Kidney (tissue), 14 donors: ENCODE measurements around the gene ACKR3. TPM values are rescaled to one million over a fixed set of nuclear protein-coding genes. Genes with fewer than 3 reads are reported as not detected.

Source experiments
- DNase-seq, 5 donors: peaks; one replicate each; pipeline ENCODE4 v3.0.0-alpha.2; 2013 to 2020
- FAIRE-seq: peaks from 2 replicates; lab custom pipeline; 2012; peaks lifted over from hg19 to GRCh38; lab: Jason Lieb, UNC
- H3K27ac ChIP-seq, 2 donors: one replicate each; pipeline ENCODE4 v1.7.0; 2013; ENCODE audit warnings: low read depth in 2 of 2, low read length in 2 of 2, inconsistent platforms in 1 of 2
- H3K27me3 ChIP-seq: one replicate; pipeline ENCODE4 v1.7.1; 2013; ENCODE audit warnings: low read length, inconsistent platforms; ENCODE audit not compliant: control insufficient read depth, insufficient read depth
- H3K36me3 ChIP-seq, 3 donors: one replicate each; pipeline versions ENCODE4 v1.7.0 to v1.7.1; 2013; ENCODE audit warnings: low read length in 3 of 3, control low read depth in 1 of 3, inconsistent platforms in 1 of 3; ENCODE audit not compliant: insufficient read depth in 3 of 3, control insufficient read depth in 2 of 3
- H3K4me1 ChIP-seq, 3 donors: one replicate each; pipeline versions ENCODE4 v1.7.0 to v1.7.1; 2013; ENCODE audit warnings: low read length in 3 of 3, inconsistent platforms in 1 of 3, low read depth in 1 of 3; ENCODE audit not compliant: control insufficient read depth in 2 of 3, insufficient read depth in 2 of 3
- H3K4me3 ChIP-seq, 3 donors: one replicate each; pipeline versions ENCODE4 v1.7.0 to v1.8.1; 2013; ENCODE audit warnings: low read length in 3 of 3, control low read depth in 1 of 3, inconsistent platforms in 1 of 3
- H3K9ac ChIP-seq, 3 donors: one replicate each; pipeline versions ENCODE4 v1.7.0 to v1.7.1; 2013; ENCODE audit warnings: low read length in 3 of 3, control low read depth in 1 of 3, inconsistent platforms in 1 of 3
- H3K9me3 ChIP-seq, 3 donors: one replicate each; pipeline versions ENCODE4 v1.7.0 to v1.7.1; 2013; ENCODE audit warnings: low read length in 3 of 3, control low read depth in 1 of 3, inconsistent platforms in 1 of 3; ENCODE audit not compliant: control insufficient read depth in 2 of 3, insufficient read depth in 1 of 3
- intact Hi-C: fragments of 100-400 bp; cut with DNase I; formaldehyde crosslinking; loops from one replicate; pipeline ENCODE4 v1.11.1; 2022
- polyA plus RNA-seq: library from polyadenylated mRNA; stranded (reverse); fragments of 350-450 nt; fragmentation: Illumina TruSeq; extraction: RNeasy Lipid Tissue Mini Kit (QIAGEN cat#74804); gene quantifications from one replicate; pipeline ENCODE4 v1.2.3, GENCODE V29; 2014; ENCODE audit warnings: low read depth, low replicate concordance; ENCODE audit not compliant: insufficient read depth
- total RNA-seq: library from RNA; stranded (reverse); fragmentation: NEBNext Ultra II Directional; extraction: Animal tissue kit (Norgen Biotek cat#: 25700); gene quantifications from one replicate; pipeline ENCODE4 v1.2.1, GENCODE V29; 2021
- TF ChIP-seq, protein P1 (sequence below): IDR thresholded peaks from 3 replicates; pipeline ENCODE4 v1.5.1; 2012; ENCODE audit warnings: mild to moderate bottlenecking, moderate library complexity, borderline replicate concordance; ENCODE audit not compliant: insufficient read depth; ENCODE audit errors: extremely low read depth
- donor health status: control.
- donor health status: control.
- donor health status: control.
- donor health status: control.
- donor health status: control.
- donor health status: DM: yes; HTN: yes; CAD: no.
- donor health status: Normal renal cell carcinoma (clear cell type).

ACKR3 gene
- total and polyA plus RNA-seq, 2 donors from 2014 or later: 6.9 to 8.7 TPM

DNA sequence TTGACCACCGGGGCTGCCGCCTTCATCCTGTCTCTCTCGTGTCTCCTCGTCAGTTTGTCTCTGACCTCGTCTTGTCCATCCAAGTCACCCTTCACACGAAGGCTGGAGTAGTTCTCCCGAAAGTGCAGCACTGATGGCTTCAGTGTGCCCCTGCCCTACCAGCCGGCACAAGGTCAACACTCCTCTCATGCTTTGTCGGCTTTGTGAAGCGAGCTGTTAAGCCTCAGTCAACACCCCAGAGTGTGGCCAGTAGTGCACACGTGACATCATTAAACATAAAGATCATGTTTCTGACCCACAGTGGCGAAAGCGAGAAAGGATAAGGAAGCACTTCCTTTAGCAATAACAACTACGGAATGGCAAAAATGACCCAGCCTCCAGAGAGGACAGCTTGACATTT is 23.2 kb downstream of the ACKR3 start:
- intact Hi-C loops: no loop called here
- Histone ChIP-seq H3K4me1 (no peaks in the 10 kb centered on the region), H3K36me3 (no peaks in the 10 kb centered on the region), H3K9ac (no peak overlapping the region), H3K4me3 (no peak overlapping the region), H3K27ac (no peak overlapping the region), H3K9me3 (no peaks in the 10 kb centered on the region), H3K27me3 (no peaks in the 10 kb centered on the region)
- TF ChIP-seq, protein P1, sequence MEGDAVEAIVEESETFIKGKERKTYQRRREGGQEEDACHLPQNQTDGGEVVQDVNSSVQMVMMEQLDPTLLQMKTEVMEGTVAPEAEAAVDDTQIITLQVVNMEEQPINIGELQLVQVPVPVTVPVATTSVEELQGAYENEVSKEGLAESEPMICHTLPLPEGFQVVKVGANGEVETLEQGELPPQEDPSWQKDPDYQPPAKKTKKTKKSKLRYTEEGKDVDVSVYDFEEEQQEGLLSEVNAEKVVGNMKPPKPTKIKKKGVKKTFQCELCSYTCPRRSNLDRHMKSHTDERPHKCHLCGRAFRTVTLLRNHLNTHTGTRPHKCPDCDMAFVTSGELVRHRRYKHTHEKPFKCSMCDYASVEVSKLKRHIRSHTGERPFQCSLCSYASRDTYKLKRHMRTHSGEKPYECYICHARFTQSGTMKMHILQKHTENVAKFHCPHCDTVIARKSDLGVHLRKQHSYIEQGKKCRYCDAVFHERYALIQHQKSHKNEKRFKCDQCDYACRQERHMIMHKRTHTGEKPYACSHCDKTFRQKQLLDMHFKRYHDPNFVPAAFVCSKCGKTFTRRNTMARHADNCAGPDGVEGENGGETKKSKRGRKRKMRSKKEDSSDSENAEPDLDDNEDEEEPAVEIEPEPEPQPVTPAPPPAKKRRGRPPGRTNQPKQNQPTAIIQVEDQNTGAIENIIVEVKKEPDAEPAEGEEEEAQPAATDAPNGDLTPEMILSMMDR: no peak
- FAIRE-seq: no peak
- peak in 4 of 5 donors; percentile 76 to 92 (median 86) for DNase-seq

DNA sequence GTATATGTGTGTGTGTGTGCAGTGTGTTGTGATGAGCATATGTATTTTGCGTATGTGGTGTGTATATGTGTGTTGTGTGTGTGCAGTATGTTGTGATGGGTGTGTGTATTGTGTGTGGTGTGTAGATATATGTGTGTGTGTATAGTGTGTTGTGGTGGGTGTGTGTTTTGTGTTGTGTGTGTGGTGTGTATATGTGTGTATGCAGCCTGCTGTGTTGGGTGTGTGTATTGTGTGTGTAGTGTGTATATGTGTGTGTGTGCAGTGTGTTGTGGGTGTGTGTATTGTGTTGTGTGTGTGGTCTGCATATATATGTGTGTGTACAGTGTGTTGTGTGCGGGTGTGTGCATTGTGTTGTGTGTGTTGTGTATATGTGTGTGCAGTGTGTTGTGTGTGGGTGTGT is 23.9 kb downstream of the ACKR3 start:
- Histone ChIP-seq H3K27ac (no peak overlapping the region), H3K9ac (no peak overlapping the region), H3K9me3 (no peaks in the 10 kb centered on the region), H3K36me3 (no peaks in the 10 kb centered on the region), H3K4me1 (no peaks in the 10 kb centered on the region), H3K27me3 (no peaks in the 10 kb centered on the region), H3K4me3 (peak overlapping the region in 1 of 3 donors; percentile 8)
- FAIRE-seq (no peak), DNase-seq (no peak)
- TF ChIP-seq, protein P1: no peak
- intact Hi-C loops: no loop called here

DNA sequence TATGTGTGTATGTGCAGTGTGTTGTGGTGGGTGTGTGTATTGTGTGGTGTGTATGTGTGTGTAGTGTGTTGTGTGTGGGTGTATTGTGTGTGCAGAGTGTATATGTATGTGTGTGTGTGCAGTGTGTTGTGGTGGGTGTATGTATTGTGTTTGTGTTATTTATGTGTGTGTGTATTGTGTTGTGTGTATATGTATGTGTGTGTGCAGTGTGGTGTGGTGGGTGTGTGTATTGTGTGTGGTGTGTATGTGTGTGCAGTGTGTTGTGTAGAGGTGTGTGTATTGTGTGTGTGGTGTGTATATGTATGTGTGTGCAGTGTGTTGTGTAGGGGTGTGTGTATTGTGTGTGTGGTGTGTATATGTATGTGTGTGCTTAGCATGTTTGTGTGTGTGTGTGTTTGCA is 24.3 kb downstream of the ACKR3 start:
- H3K36me3 ChIP-seq: no peaks in the 10 kb centered on the region
- FAIRE-seq (no peak), DNase-seq (no peak)
- TF ChIP-seq, protein P1: no peak
- intact Hi-C loops: no loop called here
- no peak overlapping the region for H3K9ac ChIP-seq
- H3K27me3 ChIP-seq: no peaks in the 10 kb centered on the region
- H3K9me3 ChIP-seq: no peaks in the 10 kb centered on the region
- H3K4me1 ChIP-seq: no peaks in the 10 kb centered on the region
- H3K4me3 ChIP-seq: peak overlapping the region in 1 of 3 donors; percentile 8
- no peak overlapping the region for H3K27ac ChIP-seq

DNA sequence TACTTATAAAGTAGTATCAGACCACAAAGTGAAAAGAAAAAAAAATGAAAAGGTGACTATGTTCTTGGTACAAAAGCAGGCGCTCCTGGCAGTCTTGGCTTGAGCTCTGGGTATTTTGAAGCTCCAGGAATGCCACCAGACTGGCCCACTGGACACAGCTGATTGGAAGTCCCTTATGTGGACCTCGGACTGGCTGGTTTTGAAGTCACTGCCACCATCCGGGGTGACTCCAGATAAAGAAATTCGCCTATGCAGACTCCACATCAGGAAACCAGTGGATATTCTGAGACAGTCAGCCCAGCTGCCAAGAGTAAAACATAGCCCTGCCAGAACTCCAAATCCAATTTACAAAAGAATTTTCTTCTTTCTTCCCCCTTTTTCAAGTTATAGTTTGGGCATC is 28.0 kb downstream of the ACKR3 start:
- intact Hi-C loops: no loop called here
- Histone ChIP-seq H3K36me3 (no peaks in the 10 kb centered on the region), H3K4me1 (no peaks in the 10 kb centered on the region), H3K9me3 (no peaks in the 10 kb centered on the region), H3K4me3 (no peak overlapping the region), H3K27me3 (no peaks in the 10 kb centered on the region), H3K27ac (no peak overlapping the region), H3K9ac (no peak overlapping the region)
- TF ChIP-seq, protein P1: no peak
- FAIRE-seq: no peak
- DNase-seq: no peak
